Measurements from ENCODE around the gene IFNA1. TPM values are rescaled to one million over a fixed set of nuclear protein-coding genes. Genes with fewer than 3 reads are reported as not detected.

IFNA1 gene
- polyA plus RNA-seq, 1 donor (not counting 4 experiments of a cell fraction or from before 2014, with no cell fraction given), result not detected

- TF ChIP-seq CTCF (optimal IDR thresholded peaks at IDR 0.05 in 1 of 3, IDR thresholded peaks at IDR 0.05 in 1 of 3, conservative IDR thresholded peaks at IDR 0.05 in 1 of 3; ENCODE audit: extremely low read depth in 1 of 3, insufficient read depth in 2 of 3, low read length in 3 of 3) (no peak), EZH2 (IDR thresholded peaks at IDR 0.05; ENCODE audit: low read length) (no peak)
- DNase-seq (ENCODE audit: low read depth, low spot score) (no peak), FAIRE-seq (no peak)
- H3K79me2 ChIP-seq (ENCODE audit: control insufficient read depth, insufficient read depth, low read length), result no peaks in the 10 kb centered on the region
- no peaks in the 10 kb centered on the region for H4K20me1 ChIP-seq (ENCODE audit: control insufficient read depth, extremely low read depth, insufficient read depth, low read length)
- H3K4me1 ChIP-seq (ENCODE audit: control insufficient read depth, extremely low read depth, insufficient read depth, low read length), result no peaks in the 10 kb centered on the region
- peaks cover 31% of the 10 kb centered on the region for H3K27me3 ChIP-seq (ENCODE audit: control insufficient read depth, extremely low read depth, insufficient read depth, low read length)
- no peak overlapping the region for H3K27ac ChIP-seq (ENCODE audit: control insufficient read depth, insufficient read depth, low read length)
- no peak overlapping the region for H3K4me3 ChIP-seq (ENCODE audit: control insufficient read depth in 2 of 3, extremely low read depth in 1 of 3, insufficient read depth in 2 of 3, low read depth in 1 of 3, low read length in 3 of 3)
- H3K36me3 ChIP-seq (ENCODE audit: control insufficient read depth in 2 of 2, extremely low read depth in 1 of 2, insufficient read depth in 2 of 2, low read length in 2 of 2), result no peaks in the 10 kb centered on the region
- no peaks in the 10 kb centered on the region for H3K9me3 ChIP-seq (ENCODE audit: control insufficient read depth, low read depth, low read length)
- H2AFZ ChIP-seq (ENCODE audit: control insufficient read depth, low read length), result no peak overlapping the region
- H3K4me2 ChIP-seq (ENCODE audit: control insufficient read depth, extremely low read depth, insufficient read depth, low read depth, low read length), result no peak overlapping the region
- H3K9me1 ChIP-seq (ENCODE audit: control insufficient read depth, extremely low read depth, insufficient read depth, low read length), result no peaks in the 10 kb centered on the region
- dilution Hi-C loops (cut with MboI; ENCODE audit: extremely low pct_ligation_motif_present, low sequenced_read_pairs), result no loop called here
- no peak overlapping the region for H3K9ac ChIP-seq (ENCODE audit: control insufficient read depth, extremely low read depth, insufficient read depth, low read length)
Observed at GRCh38 chr9:21404146-21404545, 36.1 kb upstream of the IFNA1 start.

GRCh38 chr9:21408817-21409216 is 31.4 kb upstream of the IFNA1 start, which contains the start of gene IFNA8:
Gene IFNA8 (plus strand): TSS chr9:21409117. CDS start chr9:21409177, 60 bp downstream.
- H3K36me3 ChIP-seq (ENCODE audit: control insufficient read depth in 2 of 2, extremely low read depth in 1 of 2, insufficient read depth in 2 of 2, low read length in 2 of 2), result no peaks in the 10 kb centered on the region
- no peaks in the 10 kb centered on the region for H3K9me1 ChIP-seq (ENCODE audit: control insufficient read depth, extremely low read depth, insufficient read depth, low read length)
- no peak within 1 kb of the TSS for H3K4me3 ChIP-seq (ENCODE audit: control insufficient read depth in 2 of 3, extremely low read depth in 1 of 3, insufficient read depth in 2 of 3, low read depth in 1 of 3, low read length in 3 of 3)
- H3K27me3 ChIP-seq (ENCODE audit: control insufficient read depth, extremely low read depth, insufficient read depth, low read length), result peaks cover 17% of the 10 kb centered on the region
- no peaks in the 10 kb centered on the region for H3K4me1 ChIP-seq (ENCODE audit: control insufficient read depth, extremely low read depth, insufficient read depth, low read length)
- no peak within 1 kb of the TSS for H3K27ac ChIP-seq (ENCODE audit: control insufficient read depth, insufficient read depth, low read length)
- no peaks in the 10 kb centered on the region for H4K20me1 ChIP-seq (ENCODE audit: control insufficient read depth, extremely low read depth, insufficient read depth, low read length)
- dilution Hi-C loops (cut with MboI; ENCODE audit: extremely low pct_ligation_motif_present, low sequenced_read_pairs), result no loop called here
- DNase-seq (ENCODE audit: low read depth, low spot score) (no peak), FAIRE-seq (no peak)
- no peak within 1 kb of the TSS for H3K9ac ChIP-seq (ENCODE audit: control insufficient read depth, extremely low read depth, insufficient read depth, low read length)
- H3K9me3 ChIP-seq (ENCODE audit: control insufficient read depth, low read depth, low read length), result no peaks in the 10 kb centered on the region
- TF ChIP-seq CTCF (optimal IDR thresholded peaks at IDR 0.05 in 1 of 3, IDR thresholded peaks at IDR 0.05 in 1 of 3, conservative IDR thresholded peaks at IDR 0.05 in 1 of 3; ENCODE audit: extremely low read depth in 1 of 3, insufficient read depth in 2 of 3, low read length in 3 of 3) (no peak), EZH2 (IDR thresholded peaks at IDR 0.05; ENCODE audit: low read length) (no peak)
- no peak within 1 kb of the TSS for H2AFZ ChIP-seq (ENCODE audit: control insufficient read depth, low read length)
- no peak within 1 kb of the TSS for H3K4me2 ChIP-seq (ENCODE audit: control insufficient read depth, extremely low read depth, insufficient read depth, low read depth, low read length)
- no peaks in the 10 kb centered on the region for H3K79me2 ChIP-seq (ENCODE audit: control insufficient read depth, insufficient read depth, low read length)
